Thyroid gland (tissue), 4 donors: ENCODE data around the gene JAKMIP1. TPM values are rescaled to one million over a fixed set of nuclear protein-coding genes. Genes with fewer than 3 reads are reported as not detected.

ENCODE experiments used
- DNase-seq, 2 donors: peaks; one replicate each; pipeline ENCODE4 v3.0.0-alpha.2; 2019
- H3K27ac ChIP-seq, 3 donors: fragments of 200-600 bp; sonication (generic); 1 replicate in 2 of 3; 2 replicates in 1 of 3; pipeline ENCODE4 v1.5.1; 2016 to 2019; ENCODE audit warnings: mild to moderate bottlenecking in 1 of 3, moderate library complexity in 1 of 3
- H3K27me3 ChIP-seq: fragments of 200-600 bp; sonication (generic); one replicate; pipeline ENCODE4 v1.5.1; 2019
- H3K36me3 ChIP-seq, 2 donors: fragments of 200-600 bp; sonication (generic); one replicate each; pipeline ENCODE4 v1.5.1; 2016 to 2019
- H3K4me1 ChIP-seq, 2 donors: fragments of 200-600 bp; sonication (generic); one replicate each; pipeline ENCODE4 v1.5.1; 2017 to 2019
- H3K4me3 ChIP-seq, 3 donors: fragments of 200-600 bp; sonication (generic); replicated peaks in 1 of 3; 1 replicate in 2 of 3; 2 replicates in 1 of 3; pipeline ENCODE4 v1.5.1; 2016; ENCODE audit warnings: mild to moderate bottlenecking in 1 of 3
- H3K9me3 ChIP-seq: fragments of 200-600 bp; sonication (generic); one replicate; pipeline ENCODE4 v1.5.1; 2017
- CTCF ChIP-seq, 6 experiments: fragments of 200-600 bp in 3 of 6; fragments of 450-650 bp in 3 of 6; sonication (generic) in 3 of 6; IDR thresholded peaks; one replicate each; pipeline ENCODE4 v1.5.1; 2016 to 2019; ENCODE audit warnings: antibody characterized with exemption in 6 of 6, mild to moderate bottlenecking in 2 of 6, inconsistent platforms in 1 of 6, moderate library complexity in 1 of 6
- POLR2A ChIP-seq, 2 donors: fragments of 450-650 bp; IDR thresholded peaks; one replicate each; pipeline ENCODE4 v1.6.1; 2017; ENCODE audit warnings: antibody characterized with exemption in 2 of 2, mild to moderate bottlenecking in 2 of 2, moderate library complexity in 1 of 2
- WGBS, 2 donors: methylation state at CpG; one replicate each; pipeline ENCODE4 v1.1.5; 2017; 5-methylcytosine and 5-hydroxymethylcytosine counted together
- intact Hi-C: fragments of 100-400 bp; cut with DNase I; formaldehyde crosslinking; loops from one replicate; pipeline ENCODE4 v1.15.1; 2023
- total RNA-seq, 4 donors: library from RNA; depleted of rRNA; stranded (reverse); fragments of >200 nt; gene quantifications; one replicate each; pipeline ENCODE4 v1.2.3, GENCODE V29; 2016

Gene JAKMIP1
- total RNA-seq, 4 donors from 2014 or later: 0.67 to 1.9 (median 1.1) TPM

GRCh38 chr4:6030679-6031078 lies 169.7 kb downstream of the JAKMIP1 start:
- 93 to 98% methylated on average over 7 of the region's 7 CpGs for WGBS, 2 donors
- intact Hi-C loops: loop anchor here (5.0 kb wide), 1 partner anchor 57 kb away; no protein-coding TSS in a partner anchor
- H3K27ac ChIP-seq: peak overlapping the region in 1 of 3 donors; percentile 3
- TF ChIP-seq POLR2A (IDR thresholded peaks at IDR 0.05) (no peak), CTCF (IDR thresholded peaks at IDR 0.05) (no peak)
- H3K9me3 ChIP-seq: no peaks in the 10 kb centered on the region
- H3K4me1 ChIP-seq: peaks cover 22 to 24% of the 10 kb centered on the region in 2 donors
- H3K4me3 ChIP-seq: no peak overlapping the region
- H3K36me3 ChIP-seq: no peaks in the 10 kb centered on the region
- no peaks in the 10 kb centered on the region for H3K27me3 ChIP-seq
- no peak for DNase-seq

GRCh38 chr4:6029254-6029653 lies 171.1 kb downstream of the JAKMIP1 start:
- H3K27ac ChIP-seq: peak overlapping the region in 1 of 3 donors; percentile 3
- intact Hi-C loops: no loop called here
- 80 to 85% methylated on average over 6 of the region's 6 CpGs for whole genome bisulfite sequencing, 2 donors
- DNase-seq: no peak
- TF ChIP-seq CTCF (IDR thresholded peaks at IDR 0.05) (no peak), POLR2A (IDR thresholded peaks at IDR 0.05) (no peak)
- H3K36me3 ChIP-seq: no peaks in the 10 kb centered on the region
- no peak overlapping the region for H3K4me3 ChIP-seq
- H3K4me1 ChIP-seq: peaks cover 22 to 23% of the 10 kb centered on the region in 2 donors
- no peaks in the 10 kb centered on the region for H3K27me3 ChIP-seq
- H3K9me3 ChIP-seq: no peaks in the 10 kb centered on the region

- no peak for DNase-seq
- Histone ChIP-seq H3K27ac (no peak overlapping the region), H3K36me3 (no peaks in the 10 kb centered on the region), H3K4me3 (no peak overlapping the region), H3K27me3 (no peaks in the 10 kb centered on the region), H3K9me3 (no peaks in the 10 kb centered on the region), H3K4me1 (peaks cover 14 to 15% of the 10 kb centered on the region in 2 donors)
- TF ChIP-seq CTCF (IDR thresholded peaks at IDR 0.05) (no peak), POLR2A (IDR thresholded peaks at IDR 0.05) (no peak)
- intact Hi-C loops: no loop called here
- WGBS, 2 donors: 77 to 84% methylated on average over 9 to 10 of the region's 10 CpGs
Observed at GRCh38 chr4:6028168-6028567, 172.2 kb downstream of the JAKMIP1 start.

- H3K36me3 ChIP-seq: no peaks in the 10 kb centered on the region
- intact Hi-C loops: no loop called here
- no peak for DNase-seq
Observed at GRCh38 chr4:6027392-6027791, 173.0 kb downstream of the JAKMIP1 start.

More at GRCh38 chr4:6027392-6027791, 173.0 kb downstream of the JAKMIP1 start:
- Histone ChIP-seq H3K27ac (no peak overlapping the region), H3K4me1 (peaks cover 9% of the 10 kb centered on the region in 2 donors), H3K9me3 (no peaks in the 10 kb centered on the region), H3K4me3 (no peak overlapping the region), H3K27me3 (no peaks in the 10 kb centered on the region)
- no peak for TF ChIP-seq CTCF (IDR thresholded peaks at IDR 0.05)
- no peak for TF ChIP-seq POLR2A (IDR thresholded peaks at IDR 0.05)
- 77 to 85% methylated on average over 9 of the region's 9 CpGs for WGBS, 2 donors
